Heart left ventricle (tissue), 16 donors: ENCODE data around the gene STAG1. TPM values are rescaled to one million over a fixed set of nuclear protein-coding genes. Genes with fewer than 3 reads are reported as not detected.
A peak's percentile ranks its signal among the peaks of the same experiment; 100 is the strongest.

ENCODE experiments used
- ATAC-seq, 4 donors: fragments of 200-7000 bp; cut with Tn5 transposase; one replicate each; pipeline ENCODE4 v1.9.1; 2020 to 2022; ENCODE audit warnings: moderate library complexity in 4 of 4, mild to moderate bottlenecking in 3 of 4, moderate number of reproducible peaks in 1 of 4
- DNase-seq, 5 donors: peaks; one replicate each; pipeline ENCODE4 v3.0.0-alpha.2; 2020
- H3K27ac ChIP-seq, 12 donors: fragments of 200-600 bp; sonication (generic) in 4 of 12; one replicate each; pipeline versions ENCODE4 v1.5.0 to v1.8.0; 2016 to 2022; ENCODE audit warnings: mild to moderate bottlenecking in 2 of 12
- H3K27me3 ChIP-seq, 9 donors: fragments of 200-600 bp; sonication (generic) in 2 of 9; one replicate each; pipeline versions ENCODE4 v1.5.1 to v1.8.0; 2016 to 2022; ENCODE audit warnings: mild to moderate bottlenecking in 3 of 9
- H3K36me3 ChIP-seq, 9 donors: fragments of 200-600 bp; sonication (generic) in 2 of 9; one replicate each; pipeline versions ENCODE4 v1.5.0 to v1.8.0; 2018 to 2022; ENCODE audit warnings: mild to moderate bottlenecking in 2 of 9
- H3K4me1 ChIP-seq, 12 donors: fragments of 200-600 bp; sonication (generic) in 4 of 12; one replicate each; pipeline versions ENCODE4 v1.5.0 to v1.8.0; 2016 to 2022; ENCODE audit warnings: mild to moderate bottlenecking in 3 of 12
- H3K4me3 ChIP-seq, 12 donors: fragments of 200-600 bp; sonication (generic) in 4 of 12; one replicate each; pipeline versions ENCODE4 v1.5.0 to v1.8.0; 2017 to 2022; ENCODE audit warnings: mild to moderate bottlenecking in 9 of 12, moderate library complexity in 4 of 12
- H3K9me3 ChIP-seq, 12 donors: fragments of 200-600 bp; sonication (generic) in 4 of 12; one replicate each; pipeline versions ENCODE4 v1.5.0 to v1.8.0; 2016 to 2022; ENCODE audit warnings: mild to moderate bottlenecking in 1 of 12
- POLR2A ChIP-seq, 2 donors: fragments of 450-650 bp; IDR thresholded peaks; one replicate each; pipeline ENCODE4 v1.6.1; 2017; ENCODE audit warnings: antibody characterized with exemption in 2 of 2, mild to moderate bottlenecking in 2 of 2, moderate library complexity in 2 of 2
- WGBS, 4 donors: extraction: QIAGEN DNeasy Blood & Tissue Kit in 2 of 4; methylation state at CpG; one replicate each; pipeline versions ENCODE4 v1.1.5 to v1.1.7; 2013 to 2018; 5-methylcytosine and 5-hydroxymethylcytosine counted together
- intact Hi-C, 10 donors: fragments of 100-400 bp; cut with DNase I; formaldehyde crosslinking; loops; one replicate each; pipeline versions ENCODE4 v1.11.1 to v1.14.2; 2022
- polyA plus RNA-seq, 2 donors: library from polyadenylated mRNA; stranded (reverse); fragments of 200-250 nt; gene quantifications; one replicate each; pipeline ENCODE4 v1.2.3, GENCODE V29; 2013
- total RNA-seq, 9 donors: library from RNA; depleted of rRNA in 2 of 9; stranded (reverse); fragments of >200 nt in 2 of 9; fragmentation: NEBNext Ultra II Directional in 3 of 9; extraction: Animal tissue kit (Norgen Biotek cat#: 25700) in 3 of 9; gene quantifications; one replicate each; pipeline versions ENCODE4 v1.1.0 to v1.2.4, GENCODE V29; 2016 to 2023
- TF ChIP-seq, protein P1 (sequence below), 12 donors: fragments of 200-600 bp; sonication (generic) in 4 of 12; IDR thresholded peaks; one replicate each; pipeline versions ENCODE4 v1.5.0 to v1.8.0; 2018 to 2022; ENCODE audit warnings: antibody characterized with exemption in 12 of 12, mild to moderate bottlenecking in 5 of 12
- donor health status: ischemic (EF 13 %, LVEDD 7.1; RV severe dilation, severe dysfunction).
- donor health status: healthy with polysubstance abuse.
- donor health status: DM: no; HTN: yes; CAD: no.
- donor health status: DM: no; HTN: no; CAD: no.
- donor health status: ischemic (EF 25% LVEDD 6.9; RV normal size, moderate dysfunction).
- donor health status: ischemic (EF 25% LVEDD 5.7; RV mildly dilated, moderate dysfunction).
- donor health status: healthy.
- donor health status: DM: yes; HTN: yes; CAD: no.
- donor health status: ischemic (EF 35%, LVEDD 5.7; RV mildly dilated, moderate dysfunction).
- donor health status: nonischemic (EF 11% LVEDD 7.7; RV severe dilation, severe dysfunction).
- donor health status: DM: yes; HTN: yes; CAD: no.
- donor health status: PGD.
- donor health status: ischemic (EF 29% LVEDD 5.4; RV normal size, mild dysfunction).
- donor health status: nonischemic (EF 23%, LVEDD 6.1; RV moderate dilation, normal function).

Gene STAG1
- total and polyA plus RNA-seq, 11 donors = 7.2 to 23.4 (median 19.8) TPM

GRCh38 chr3:136351351-136351750 lies 400.8 kb downstream of the STAG1 start:
- TF ChIP-seq POLR2A (IDR thresholded peaks at IDR 0.05) = no peak
- TF ChIP-seq, protein P1, sequence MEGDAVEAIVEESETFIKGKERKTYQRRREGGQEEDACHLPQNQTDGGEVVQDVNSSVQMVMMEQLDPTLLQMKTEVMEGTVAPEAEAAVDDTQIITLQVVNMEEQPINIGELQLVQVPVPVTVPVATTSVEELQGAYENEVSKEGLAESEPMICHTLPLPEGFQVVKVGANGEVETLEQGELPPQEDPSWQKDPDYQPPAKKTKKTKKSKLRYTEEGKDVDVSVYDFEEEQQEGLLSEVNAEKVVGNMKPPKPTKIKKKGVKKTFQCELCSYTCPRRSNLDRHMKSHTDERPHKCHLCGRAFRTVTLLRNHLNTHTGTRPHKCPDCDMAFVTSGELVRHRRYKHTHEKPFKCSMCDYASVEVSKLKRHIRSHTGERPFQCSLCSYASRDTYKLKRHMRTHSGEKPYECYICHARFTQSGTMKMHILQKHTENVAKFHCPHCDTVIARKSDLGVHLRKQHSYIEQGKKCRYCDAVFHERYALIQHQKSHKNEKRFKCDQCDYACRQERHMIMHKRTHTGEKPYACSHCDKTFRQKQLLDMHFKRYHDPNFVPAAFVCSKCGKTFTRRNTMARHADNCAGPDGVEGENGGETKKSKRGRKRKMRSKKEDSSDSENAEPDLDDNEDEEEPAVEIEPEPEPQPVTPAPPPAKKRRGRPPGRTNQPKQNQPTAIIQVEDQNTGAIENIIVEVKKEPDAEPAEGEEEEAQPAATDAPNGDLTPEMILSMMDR (IDR thresholded peaks at IDR 0.05) = no peak
- ATAC-seq (peak in 1 of 4 donors; percentile 16), DNase-seq (no peak)
- Histone ChIP-seq H3K4me1 (peaks cover 0 to 20% (median 5%) of the 10 kb centered on the region in 12 donors), H3K27ac (no peak overlapping the region), H3K9me3 (peaks cover 0 to 9% (median 0%) of the 10 kb centered on the region in 12 donors), H3K4me3 (no peak overlapping the region), H3K36me3 (peaks cover 0 to 59% (median 39%) of the 10 kb centered on the region in 9 donors), H3K27me3 (no peaks in the 10 kb centered on the region)
- intact Hi-C loops = no loop called here
- 42 to 58% (median 49%) methylated on average over 1 of the region's 1 CpG for WGBS, 4 donors

DNA sequence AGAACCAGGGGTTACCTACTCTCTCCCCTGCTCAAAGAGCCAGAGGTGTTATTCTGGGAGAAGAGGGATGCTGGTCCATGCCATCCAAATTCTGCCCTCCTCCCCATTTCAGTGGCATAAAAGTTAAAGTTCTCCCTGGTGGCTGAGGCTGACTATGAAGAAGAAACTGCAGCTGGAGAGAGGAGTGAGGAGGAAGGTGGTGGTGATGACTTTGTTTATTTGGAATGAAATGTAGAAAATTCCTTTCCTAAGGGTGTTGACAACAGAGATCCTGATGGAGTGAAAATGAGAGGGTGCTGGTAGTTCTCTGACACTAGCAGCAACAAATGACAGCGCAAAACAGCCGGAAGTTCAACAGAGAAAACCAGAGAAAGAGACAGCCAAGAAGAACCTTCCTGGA lies 401.6 kb downstream of the STAG1 start:
- TF ChIP-seq, protein P1 (IDR thresholded peaks at IDR 0.05) = no peak
- TF ChIP-seq POLR2A (IDR thresholded peaks at IDR 0.05) = no peak
- Histone ChIP-seq H3K4me1 (peaks cover 0 to 20% (median 5%) of the 10 kb centered on the region in 12 donors), H3K27ac (peak overlapping the region in 2 of 12 donors; percentile 8 to 18), H3K4me3 (no peak overlapping the region), H3K36me3 (peaks cover 0 to 59% (median 40%) of the 10 kb centered on the region in 9 donors), H3K9me3 (peaks cover 0 to 3% (median 0%) of the 10 kb centered on the region in 12 donors), H3K27me3 (no peaks in the 10 kb centered on the region)
- no peak for DNase-seq
- intact Hi-C loops = no loop called here
- WGBS, 4 donors = 61 to 70% (median 66%) methylated on average over 2 of the region's 2 CpGs
- peak in 2 of 4 donors; percentile 13 to 45 for ATAC-seq

DNA sequence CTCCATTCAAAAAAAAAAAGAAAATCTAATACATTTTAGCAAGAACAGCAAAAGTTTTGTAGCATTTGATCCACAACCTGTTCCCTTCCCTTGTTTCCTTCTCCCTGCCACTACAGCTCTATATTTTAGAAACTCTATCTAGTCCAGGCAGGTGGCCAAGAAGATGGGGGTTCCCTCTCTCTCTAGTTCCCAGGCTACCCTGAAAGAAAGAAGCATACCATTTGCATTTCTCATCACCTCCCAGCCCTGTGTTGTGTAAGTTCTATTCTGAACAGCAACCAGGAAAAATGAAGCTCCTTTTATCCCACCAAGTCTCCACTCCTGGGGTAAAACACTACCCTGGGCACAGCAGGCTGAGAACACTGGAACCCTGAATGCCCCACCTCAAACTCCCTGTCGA lies 402.0 kb downstream of the STAG1 start:
- H3K27me3 ChIP-seq = no peaks in the 10 kb centered on the region
- intact Hi-C loops = no loop called here
- H3K27ac ChIP-seq = peak overlapping the region in 2 of 12 donors; percentile 8 to 18
- no peaks in the 10 kb centered on the region for H3K9me3 ChIP-seq
- ATAC-seq (peak in 3 of 4 donors; percentile 51 to 77 (median 65)), DNase-seq (peak in 1 of 5 donors; percentile 25)
- peaks cover 0 to 20% (median 5%) of the 10 kb centered on the region in 12 donors for H3K4me1 ChIP-seq
- WGBS, 4 donors = 50 to 74% (median 68%) methylated on average over 1 of the region's 1 CpG
- peaks cover 0 to 56% (median 41%) of the 10 kb centered on the region in 9 donors for H3K36me3 ChIP-seq
- TF ChIP-seq, protein P1 (IDR thresholded peaks at IDR 0.05) = no peak
- TF ChIP-seq POLR2A (IDR thresholded peaks at IDR 0.05) = no peak
- no peak overlapping the region for H3K4me3 ChIP-seq

- no peaks in the 10 kb centered on the region for H3K9me3 ChIP-seq
- WGBS, 4 donors = 92 to 96% (median 95%) methylated on average over 4 to 5 of the region's 5 CpGs
- H3K27me3 ChIP-seq = no peaks in the 10 kb centered on the region
- H3K36me3 ChIP-seq = peaks cover 0 to 59% (median 47%) of the 10 kb centered on the region in 9 donors
- no peak overlapping the region for H3K4me3 ChIP-seq
- ATAC-seq = no peak
- DNase-seq = no peak
- peaks cover 0 to 31% (median 8%) of the 10 kb centered on the region in 12 donors for H3K4me1 ChIP-seq
- intact Hi-C loops = no loop called here
- H3K27ac ChIP-seq = no peak overlapping the region
- TF ChIP-seq POLR2A (IDR thresholded peaks at IDR 0.05) = no peak
- TF ChIP-seq, protein P1 (IDR thresholded peaks at IDR 0.05) = no peak
Measured at GRCh38 chr3:136346486-136346885, 405.7 kb downstream of the STAG1 start.
